ENCODE data around the gene FGF12.

GRCh38 chr3:192611411-192611810, 115.9 kb downstream of the FGF12 start:
- TF ChIP-seq, protein P1, sequence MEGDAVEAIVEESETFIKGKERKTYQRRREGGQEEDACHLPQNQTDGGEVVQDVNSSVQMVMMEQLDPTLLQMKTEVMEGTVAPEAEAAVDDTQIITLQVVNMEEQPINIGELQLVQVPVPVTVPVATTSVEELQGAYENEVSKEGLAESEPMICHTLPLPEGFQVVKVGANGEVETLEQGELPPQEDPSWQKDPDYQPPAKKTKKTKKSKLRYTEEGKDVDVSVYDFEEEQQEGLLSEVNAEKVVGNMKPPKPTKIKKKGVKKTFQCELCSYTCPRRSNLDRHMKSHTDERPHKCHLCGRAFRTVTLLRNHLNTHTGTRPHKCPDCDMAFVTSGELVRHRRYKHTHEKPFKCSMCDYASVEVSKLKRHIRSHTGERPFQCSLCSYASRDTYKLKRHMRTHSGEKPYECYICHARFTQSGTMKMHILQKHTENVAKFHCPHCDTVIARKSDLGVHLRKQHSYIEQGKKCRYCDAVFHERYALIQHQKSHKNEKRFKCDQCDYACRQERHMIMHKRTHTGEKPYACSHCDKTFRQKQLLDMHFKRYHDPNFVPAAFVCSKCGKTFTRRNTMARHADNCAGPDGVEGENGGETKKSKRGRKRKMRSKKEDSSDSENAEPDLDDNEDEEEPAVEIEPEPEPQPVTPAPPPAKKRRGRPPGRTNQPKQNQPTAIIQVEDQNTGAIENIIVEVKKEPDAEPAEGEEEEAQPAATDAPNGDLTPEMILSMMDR (IDR thresholded peaks at IDR 0.05): no peak
- no peak for TF ChIP-seq RAD21 (IDR thresholded peaks at IDR 0.05; ENCODE audit: low read length)
- no peak for TF ChIP-seq GABPA (IDR thresholded peaks at IDR 0.05; ENCODE audit: low read depth)
- TF ChIP-seq, protein P2, sequence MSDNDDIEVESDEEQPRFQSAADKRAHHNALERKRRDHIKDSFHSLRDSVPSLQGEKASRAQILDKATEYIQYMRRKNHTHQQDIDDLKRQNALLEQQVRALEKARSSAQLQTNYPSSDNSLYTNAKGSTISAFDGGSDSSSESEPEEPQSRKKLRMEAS (IDR thresholded peaks at IDR 0.05; ENCODE audit: low read depth): no peak
